GM04504 (cell line): ENCODE results near the gene HPSE2.

ENCODE experiments used
- DNase-seq: peaks from one replicate; pipeline ENCODE4 v3.0.0-alpha.2; 2012; ENCODE audit warnings: low read depth

The HPSE2 gene

DNA sequence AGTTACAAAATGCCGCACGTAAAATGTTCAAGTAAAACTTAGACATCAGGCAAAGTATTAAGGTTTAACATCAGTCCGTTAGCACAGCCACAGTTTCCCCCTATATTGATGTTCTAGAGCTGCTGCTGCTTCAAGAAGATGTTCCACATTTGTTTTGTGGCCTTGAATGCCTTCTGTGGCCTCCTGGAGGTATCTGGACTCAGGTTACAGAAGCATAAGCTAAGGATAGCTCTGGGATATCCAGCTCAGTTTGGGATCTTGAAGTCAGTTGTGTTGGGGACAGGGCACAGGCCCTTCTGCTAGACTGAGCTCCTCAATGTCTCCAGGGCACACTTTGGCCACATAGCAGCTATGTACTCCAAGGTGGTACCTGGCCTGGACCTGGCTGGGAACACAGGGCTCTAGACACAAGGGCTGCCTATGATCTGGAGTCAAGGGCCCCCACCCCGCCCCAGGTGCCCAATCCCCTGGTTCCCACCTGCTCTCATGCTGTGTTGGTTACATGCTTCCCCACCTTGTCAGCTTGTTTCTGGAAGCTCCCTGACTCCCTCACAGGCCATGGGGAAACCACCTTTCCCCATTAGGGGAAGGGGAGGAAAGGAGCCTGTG lies 825.4 kb downstream of the HPSE2 start:
- no peak for DNase-seq

DNA sequence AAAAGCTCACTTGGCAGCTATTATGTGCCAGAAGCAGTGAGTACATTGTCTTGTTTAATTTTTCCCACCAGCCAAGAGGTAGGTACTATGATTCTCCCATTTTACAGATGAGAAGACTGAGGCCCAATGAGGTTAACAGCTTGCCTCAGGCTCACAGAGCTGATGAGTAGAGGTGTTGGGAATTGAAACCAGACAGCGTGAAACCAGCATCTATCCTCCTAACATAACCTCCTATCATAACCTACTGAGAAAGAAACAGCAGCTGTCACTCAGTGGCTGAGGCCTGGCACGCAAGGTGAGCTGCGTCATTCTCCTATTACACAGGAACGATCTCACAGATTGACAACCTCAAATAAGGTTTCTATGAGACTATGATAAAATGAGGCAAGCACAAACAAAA lies 826.9 kb downstream of the HPSE2 start:
- no peak for DNase-seq

DNA sequence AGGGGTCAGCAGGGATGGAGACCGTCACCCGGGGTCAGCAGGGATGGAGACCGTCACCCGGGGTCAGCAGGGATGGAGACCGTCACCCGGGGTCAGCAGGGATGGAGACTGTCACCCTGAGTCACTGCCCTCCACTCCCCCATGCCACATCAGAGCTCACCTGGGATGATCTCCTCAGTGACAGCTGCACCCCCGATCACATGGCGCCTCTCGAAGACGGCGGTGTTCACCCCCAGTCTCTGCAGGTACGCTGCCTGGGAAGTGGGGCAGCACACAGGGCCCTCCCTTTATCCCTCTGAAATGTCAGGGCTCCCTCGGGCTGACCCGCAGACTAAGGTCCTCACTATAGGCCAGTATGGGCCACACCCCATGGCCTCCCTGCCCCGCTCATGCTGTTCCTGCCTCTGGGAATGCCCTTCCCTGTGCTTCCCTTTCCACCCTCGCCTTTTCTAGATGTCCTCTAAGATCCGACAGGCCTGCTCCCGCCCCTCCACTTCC lies 827.9 kb downstream of the HPSE2 start:
- no peak for DNase-seq
